GM23338 (cell line): ENCODE data around the gene ANKRD6. TPM values are rescaled to one million over a fixed set of nuclear protein-coding genes. Genes with fewer than 3 reads are reported as not detected.

Experiments
- ATAC-seq: fragments of 200-7000 bp; cut with Tn5 transposase; 3 replicates; pipeline ENCODE4 v1.9.1; 2020
- DNase-seq: peaks from one replicate; pipeline ENCODE4 v3.0.0-alpha.2; 2015; ENCODE audit warnings: low spot score
- H2AFZ ChIP-seq: fragments of 200-600 bp; sonication (generic); 2 replicates; pipeline ENCODE4 v1.8.0; 2016; ENCODE audit warnings: antibody characterized with exemption, mild to moderate bottlenecking, moderate library complexity
- H3F3A ChIP-seq: fragments of 200-600 bp; sonication (generic); replicated peaks from 2 replicates; pipeline ENCODE4 v1.8.0; 2017; ENCODE audit warnings: antibody characterized with exemption, mixed run types, low read depth
- H3K27ac ChIP-seq: fragments of 200-600 bp; sonication (generic); 2 replicates; pipeline ENCODE4 v1.6.1; 2016; ENCODE audit warnings: low read depth
- H3K27me3 ChIP-seq: fragments of 200-600 bp; sonication (generic); 2 replicates; pipeline ENCODE4 v1.8.0; 2016; ENCODE audit warnings: mild to moderate bottlenecking, mixed run types, moderate library complexity; ENCODE audit not compliant: insufficient read depth
- H3K36me3 ChIP-seq: fragments of 200-600 bp; sonication (generic); 2 replicates; pipeline ENCODE4 v1.8.0; 2016; ENCODE audit warnings: mild to moderate bottlenecking; ENCODE audit not compliant: insufficient read depth
- H3K4me1 ChIP-seq: fragments of 200-600 bp; sonication (generic); 2 replicates; pipeline ENCODE4 v1.8.0; 2016; ENCODE audit warnings: mild to moderate bottlenecking, moderate library complexity; ENCODE audit not compliant: insufficient read depth
- H3K4me2 ChIP-seq: fragments of 200-600 bp; sonication (generic); 2 replicates; pipeline ENCODE4 v1.7.1; 2017; ENCODE audit warnings: mixed run types
- H3K4me3 ChIP-seq: fragments of 200-600 bp; sonication (generic); 2 replicates; pipeline ENCODE4 v1.6.1; 2016; ENCODE audit warnings: mixed run types
- H3K79me2 ChIP-seq: fragments of 200-600 bp; sonication (generic); replicated peaks from 2 replicates; pipeline ENCODE4 v1.8.0; 2017; ENCODE audit warnings: mild to moderate bottlenecking; ENCODE audit not compliant: insufficient read depth
- H3K9me2 ChIP-seq: fragments of 200-600 bp; sonication (generic); 2 replicates; pipeline ENCODE4 v1.8.0; 2017; ENCODE audit not compliant: insufficient read depth
- H4K20me1 ChIP-seq: fragments of 200-600 bp; sonication (generic); replicated peaks from 2 replicates; pipeline ENCODE4 v1.8.0; 2017; ENCODE audit warnings: mild to moderate bottlenecking; ENCODE audit not compliant: insufficient read depth
- H3K27ac Mint-ChIP-seq: 2 replicates; pipeline ENCODE4 v1.8.0; 2020; ENCODE audit warnings: inconsistent platforms, mild to moderate bottlenecking, moderate library complexity, mixed read lengths
- H3K27me3 Mint-ChIP-seq: 3 replicates; pipeline ENCODE4 v1.8.0; 2022; ENCODE audit warnings: low read depth, mild to moderate bottlenecking, moderate library complexity, mixed read lengths, inconsistent platforms; ENCODE audit not compliant: insufficient read depth, poor library complexity
- H3K36me3 Mint-ChIP-seq: 3 replicates; pipeline ENCODE4 v1.8.0; 2021; ENCODE audit warnings: low read depth, mild to moderate bottlenecking, inconsistent platforms, moderate library complexity, mixed read lengths
- H3K4me1 Mint-ChIP-seq: 3 replicates; pipeline ENCODE4 v1.8.0; 2020; ENCODE audit warnings: mild to moderate bottlenecking, inconsistent platforms, mixed read lengths
- H3K4me3 Mint-ChIP-seq: 3 replicates; pipeline ENCODE4 v1.8.0; 2021; ENCODE audit warnings: moderate library complexity, mild to moderate bottlenecking, inconsistent platforms, mixed read lengths
- H3K9me3 Mint-ChIP-seq: 3 replicates; pipeline ENCODE4 v1.8.0; 2020; ENCODE audit warnings: moderate library complexity, mild to moderate bottlenecking, inconsistent platforms, mixed read lengths
- CREB1 ChIP-seq: fragments of 250-450 bp; sonication (Bioruptor Pico); IDR thresholded peaks from 2 replicates; pipeline ENCODE4 v1.5.0; 2020; ENCODE audit warnings: low read depth, mild to moderate bottlenecking, moderate library complexity
- CTCF ChIP-seq, 2 experiments: fragments of 200-600 bp in 1 of 2; sonication (generic) in 1 of 2; conservative IDR thresholded peaks; 2 replicates each; pipeline versions ENCODE4 v1.5.1 to v1.6.1; 2016 to 2017; ENCODE audit warnings: antibody characterized with exemption in 2 of 2, low read depth in 2 of 2, mild to moderate bottlenecking in 2 of 2, moderate library complexity in 1 of 2
- ETS1 ChIP-seq: IDR thresholded peaks from 2 replicates; pipeline ENCODE4 v1.6.1; 2016; ENCODE audit warnings: antibody characterized with exemption
- EZH2 ChIP-seq: fragments of 200-600 bp; sonication (generic); IDR thresholded peaks from one replicate; pipeline ENCODE4 v1.8.0; 2017; ENCODE audit warnings: antibody characterized with exemption, mild to moderate bottlenecking, low read depth; ENCODE audit not compliant: unreplicated experiment
- EZH2phosphoT487 ChIP-seq: fragments of 200-600 bp; sonication (generic); IDR thresholded peaks from one replicate; pipeline ENCODE4 v1.8.1; 2018; ENCODE audit warnings: antibody characterized with exemption; ENCODE audit not compliant: unreplicated experiment
- JUNB ChIP-seq: IDR thresholded peaks from one replicate; pipeline ENCODE4 v1.6.1; 2016; ENCODE audit warnings: antibody characterized with exemption; ENCODE audit not compliant: unreplicated experiment
- NANOG ChIP-seq: IDR thresholded peaks from 2 replicates; pipeline ENCODE4 v1.6.1; 2016; ENCODE audit warnings: antibody characterized with exemption, borderline replicate concordance
- POLR2AphosphoS5 ChIP-seq: IDR thresholded peaks from 2 replicates; pipeline ENCODE4 v1.6.1; 2016; ENCODE audit warnings: antibody characterized with exemption, low read depth
- STAT1 ChIP-seq: IDR thresholded peaks from one replicate; pipeline ENCODE4 v1.6.1; 2016; ENCODE audit warnings: antibody characterized with exemption; ENCODE audit not compliant: unreplicated experiment
- ZNF114 ChIP-seq: fragments of 250-450 bp; sonication (Bioruptor Pico); IDR thresholded peaks from 2 replicates; pipeline ENCODE4 v1.5.0; 2020; ENCODE audit warnings: mild to moderate bottlenecking, moderate library complexity
- ZNF331 ChIP-seq: fragments of 250-450 bp; sonication (Bioruptor Pico); IDR thresholded peaks from 2 replicates; pipeline ENCODE4 v1.5.0; 2020; ENCODE audit warnings: low read depth, mild to moderate bottlenecking, moderate library complexity
- ZNF462 ChIP-seq: fragments of 250-450 bp; sonication (Bioruptor Pico); IDR thresholded peaks from 2 replicates; pipeline ENCODE4 v1.5.0; 2020; ENCODE audit warnings: mild to moderate bottlenecking, moderate library complexity
- polyA plus RNA-seq: library from polyadenylated mRNA; unstranded; fragments of >200 nt; fragmentation: Nextera tagmentation; extraction: Ambion mirVana; gene quantifications from 2 replicates; pipeline ENCODE4 v1.2.1, GENCODE V29; 2016
- total RNA-seq: library from RNA; depleted of rRNA; stranded (reverse); fragments of >200 nt; shearing (Covaris generic); gene quantifications from 2 replicates; pipeline ENCODE4 v1.2.3, GENCODE V29; 2014
- TF ChIP-seq, protein P1 (sequence below): IDR thresholded peaks from one replicate; pipeline ENCODE4 v1.6.1; 2018; ENCODE audit warnings: antibody characterized with exemption; ENCODE audit not compliant: unreplicated experiment

Gene ANKRD6
- total and polyA plus RNA-seq, 2 experiments from 2014 or later: 3.2 to 9.2 TPM

GRCh38 chr6:89675949-89676748, 243.2 kb downstream of the ANKRD6 start:
- H3K4me2 ChIP-seq: no peak overlapping the region
- no peaks in the 10 kb centered on the region for H3K27me3 ChIP-seq
- Mint-ChIP-seq H3K4me3 (no peak overlapping the region), H3K27ac (peak overlapping the region; percentile 59; the same call in 1 of the 2 replicates), H3K27me3 (peaks cover 4% of the 10 kb centered on the region), H3K9me3 (no peaks in the 10 kb centered on the region), H3K4me1 (peaks cover 39% of the 10 kb centered on the region), H3K36me3 (peaks cover 96% of the 10 kb centered on the region)
- H3K9me2 ChIP-seq: no peaks in the 10 kb centered on the region
- H3K4me3 ChIP-seq: no peak overlapping the region
- no peak overlapping the region for H2AFZ ChIP-seq
- peaks cover 93% of the 10 kb centered on the region for H3K36me3 ChIP-seq
- 0 out of 2 replicates have a peak, but pooled peaks cover 3% of the 10 kb centered on the region for H4K20me1 ChIP-seq
- H3F3A ChIP-seq: peaks cover 37% of the 10 kb centered on the region
- H3K27ac ChIP-seq: peak overlapping the region; percentile 87; the same call in 1 of the 2 replicates
- peaks cover 19% of the 10 kb centered on the region for H3K79me2 ChIP-seq
- TF ChIP-seq JUNB (no peak), EZH2 (no peak), CTCF (conservative IDR thresholded peaks at IDR 0.05; ENCODE audit: low read depth in 2 of 2) (no peak), ZNF114 (no peak), ZNF462 (no peak), STAT1 (no peak), CREB1 (CRISPR knock-in tag) (no peak), NANOG (no peak), POLR2AphosphoS5 (no peak), ZNF331 (CRISPR knock-in tag) (no peak), EZH2phosphoT487 (no peak), ETS1 (no peak)
- TF ChIP-seq, protein P1, sequence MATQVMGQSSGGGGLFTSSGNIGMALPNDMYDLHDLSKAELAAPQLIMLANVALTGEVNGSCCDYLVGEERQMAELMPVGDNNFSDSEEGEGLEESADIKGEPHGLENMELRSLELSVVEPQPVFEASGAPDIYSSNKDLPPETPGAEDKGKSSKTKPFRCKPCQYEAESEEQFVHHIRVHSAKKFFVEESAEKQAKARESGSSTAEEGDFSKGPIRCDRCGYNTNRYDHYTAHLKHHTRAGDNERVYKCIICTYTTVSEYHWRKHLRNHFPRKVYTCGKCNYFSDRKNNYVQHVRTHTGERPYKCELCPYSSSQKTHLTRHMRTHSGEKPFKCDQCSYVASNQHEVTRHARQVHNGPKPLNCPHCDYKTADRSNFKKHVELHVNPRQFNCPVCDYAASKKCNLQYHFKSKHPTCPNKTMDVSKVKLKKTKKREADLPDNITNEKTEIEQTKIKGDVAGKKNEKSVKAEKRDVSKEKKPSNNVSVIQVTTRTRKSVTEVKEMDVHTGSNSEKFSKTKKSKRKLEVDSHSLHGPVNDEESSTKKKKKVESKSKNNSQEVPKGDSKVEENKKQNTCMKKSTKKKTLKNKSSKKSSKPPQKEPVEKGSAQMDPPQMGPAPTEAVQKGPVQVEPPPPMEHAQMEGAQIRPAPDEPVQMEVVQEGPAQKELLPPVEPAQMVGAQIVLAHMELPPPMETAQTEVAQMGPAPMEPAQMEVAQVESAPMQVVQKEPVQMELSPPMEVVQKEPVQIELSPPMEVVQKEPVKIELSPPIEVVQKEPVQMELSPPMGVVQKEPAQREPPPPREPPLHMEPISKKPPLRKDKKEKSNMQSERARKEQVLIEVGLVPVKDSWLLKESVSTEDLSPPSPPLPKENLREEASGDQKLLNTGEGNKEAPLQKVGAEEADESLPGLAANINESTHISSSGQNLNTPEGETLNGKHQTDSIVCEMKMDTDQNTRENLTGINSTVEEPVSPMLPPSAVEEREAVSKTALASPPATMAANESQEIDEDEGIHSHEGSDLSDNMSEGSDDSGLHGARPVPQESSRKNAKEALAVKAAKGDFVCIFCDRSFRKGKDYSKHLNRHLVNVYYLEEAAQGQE: no peak
- ATAC-seq (no peak), DNase-seq (no peak)
- H3K4me1 ChIP-seq: peaks cover 22% of the 10 kb centered on the region
